ENCODE results near the gene FAM174B.
"Not testable (repeated sequence)": the region's sequence is repeated elsewhere in the genome, so short reads cannot be mapped to it uniquely, and the experiment has no call there.

The FAM174B gene

DNA sequence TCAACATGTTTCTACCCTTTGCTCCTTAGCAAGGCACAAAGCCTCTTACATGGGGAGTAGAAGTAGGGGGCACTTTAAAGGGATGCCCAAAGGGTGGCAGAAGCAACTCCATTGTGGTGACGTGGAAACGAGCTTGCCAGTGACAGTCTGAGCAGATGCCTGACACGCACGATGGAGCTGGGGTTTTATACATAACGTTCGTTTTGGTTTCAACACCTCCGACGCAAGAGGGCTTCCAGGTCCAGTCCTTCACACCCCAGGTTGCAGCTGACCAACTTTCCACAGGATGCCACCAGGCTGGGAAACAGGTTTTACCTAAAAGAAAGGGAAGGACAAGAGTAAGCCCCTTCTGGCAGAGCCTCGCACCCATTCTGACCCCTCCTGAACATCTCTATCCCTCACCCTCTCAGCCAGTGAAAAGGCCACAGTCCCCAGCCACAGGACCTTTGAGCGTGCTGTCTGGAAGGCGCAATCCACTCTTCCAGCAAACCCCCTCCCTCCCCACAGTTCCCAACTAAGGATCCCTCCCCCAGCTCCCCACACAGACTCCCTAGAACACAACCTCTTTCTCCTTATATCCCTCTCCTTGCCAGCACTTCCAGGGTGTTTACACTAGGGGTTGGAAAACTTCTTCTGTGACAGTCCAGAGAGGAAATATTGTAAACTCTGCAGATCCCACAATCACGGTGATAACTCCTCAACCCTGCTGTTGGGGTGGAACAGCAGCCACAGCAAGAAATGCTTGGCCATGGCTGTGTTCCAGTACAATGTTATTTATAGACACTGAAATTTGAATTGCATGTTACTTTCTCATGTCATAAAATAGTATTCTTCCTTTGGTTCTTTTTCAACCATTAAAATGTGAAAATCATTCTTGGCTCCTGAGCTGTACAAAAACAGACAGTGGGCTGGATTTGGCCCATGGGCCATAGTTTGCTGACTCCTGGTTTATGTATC, 36.2 kb downstream of the FAM174B start:
- no peak for DNase-seq (ENCODE audit: low read depth in 2 of 3, low spot score in 1 of 3)

DNA sequence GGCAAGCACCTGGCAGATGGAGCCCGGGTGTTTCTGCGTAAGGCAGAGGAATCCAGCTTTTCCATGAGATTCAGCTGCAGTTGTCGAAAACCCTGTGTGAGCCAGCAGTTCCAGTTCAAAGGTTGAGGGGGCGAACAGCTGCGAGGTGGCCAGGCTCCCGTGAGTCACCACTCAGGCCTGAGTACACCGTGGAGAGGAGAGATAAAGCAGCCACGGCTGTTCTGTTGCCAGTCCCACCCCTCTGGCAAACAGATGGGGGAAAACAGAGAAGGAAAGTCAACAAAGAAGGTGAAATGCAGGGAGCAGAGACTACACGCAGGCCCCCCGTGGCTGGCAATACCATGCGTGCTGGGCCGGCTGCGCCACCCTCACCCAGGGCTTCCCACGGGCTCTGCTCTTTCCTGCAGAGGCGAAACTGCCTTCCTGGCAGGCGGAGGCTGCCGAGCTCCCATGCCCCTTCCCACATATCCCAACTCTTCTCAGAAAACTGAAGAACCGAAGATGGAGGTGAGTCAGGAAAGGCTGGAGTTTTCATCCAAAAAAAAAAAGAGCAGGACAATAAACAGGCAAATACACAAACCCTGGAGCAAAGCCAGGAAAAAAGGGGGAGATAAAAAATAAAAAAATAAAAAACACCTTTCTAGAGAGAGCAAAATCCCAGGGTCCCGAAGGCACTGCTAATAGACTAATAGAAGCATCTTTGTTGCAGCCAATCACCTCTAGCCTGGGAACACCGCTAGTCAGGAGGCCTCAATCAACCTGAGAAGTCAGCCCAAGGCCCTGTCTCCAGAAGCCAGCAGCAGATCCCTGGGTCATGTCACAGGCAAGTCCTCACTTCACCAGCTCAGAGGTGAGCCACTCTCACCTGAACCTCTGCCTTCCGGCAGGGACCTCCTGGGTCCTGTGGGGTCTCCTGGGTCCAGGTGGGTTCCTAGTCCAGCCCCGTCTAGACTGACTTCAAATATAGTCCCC, 37.7 kb downstream of the FAM174B start:
- no peak for DNase-seq (ENCODE audit: low read depth in 2 of 3, low spot score in 1 of 3)

DNA sequence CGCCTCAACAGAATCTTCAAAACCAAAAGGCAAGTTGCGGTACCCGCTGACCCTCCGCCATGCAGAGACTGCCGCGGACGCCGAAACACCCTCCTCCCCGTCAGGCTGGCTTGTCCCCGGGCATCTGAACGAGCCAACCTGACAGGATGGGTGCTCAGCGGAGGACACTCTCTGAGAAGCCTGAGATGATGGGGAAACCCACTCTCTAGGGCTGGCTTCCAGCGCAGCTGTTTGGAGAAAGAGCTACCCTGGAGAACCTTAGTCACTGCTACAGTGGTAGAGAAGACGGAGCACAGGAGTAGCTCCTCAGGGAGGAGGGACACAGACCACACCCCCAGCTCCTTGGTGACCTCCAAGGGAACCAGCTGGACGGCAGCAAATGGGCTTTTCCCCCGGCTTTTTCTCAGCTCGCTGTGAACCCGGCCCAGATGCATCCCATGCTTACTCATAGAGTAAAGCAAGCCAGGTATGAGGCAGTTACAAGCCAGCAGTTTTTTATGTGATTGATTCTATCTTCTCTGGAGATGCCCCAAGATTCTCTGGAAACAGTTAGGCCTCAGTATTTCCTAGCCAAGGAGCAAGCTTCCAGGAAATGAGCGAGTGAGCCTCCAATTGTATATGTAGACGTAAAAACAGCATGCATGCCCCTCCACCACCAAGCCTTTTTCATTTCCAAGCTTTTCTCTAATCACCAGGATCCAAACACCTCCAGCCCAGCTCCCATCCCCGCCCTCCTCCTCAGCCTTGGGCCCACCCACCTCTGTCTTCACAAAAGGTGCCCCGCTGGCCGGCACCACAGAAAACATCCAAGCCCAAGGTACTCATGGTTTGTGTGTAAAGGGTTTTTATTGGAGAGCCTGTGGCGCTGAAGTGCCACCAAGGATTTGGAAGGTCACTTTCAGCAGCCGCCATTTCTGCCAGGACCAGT, 38.7 kb downstream of the FAM174B start:
- no peak for DNase-seq (ENCODE audit: low read depth in 2 of 3, low spot score in 1 of 3)

DNA sequence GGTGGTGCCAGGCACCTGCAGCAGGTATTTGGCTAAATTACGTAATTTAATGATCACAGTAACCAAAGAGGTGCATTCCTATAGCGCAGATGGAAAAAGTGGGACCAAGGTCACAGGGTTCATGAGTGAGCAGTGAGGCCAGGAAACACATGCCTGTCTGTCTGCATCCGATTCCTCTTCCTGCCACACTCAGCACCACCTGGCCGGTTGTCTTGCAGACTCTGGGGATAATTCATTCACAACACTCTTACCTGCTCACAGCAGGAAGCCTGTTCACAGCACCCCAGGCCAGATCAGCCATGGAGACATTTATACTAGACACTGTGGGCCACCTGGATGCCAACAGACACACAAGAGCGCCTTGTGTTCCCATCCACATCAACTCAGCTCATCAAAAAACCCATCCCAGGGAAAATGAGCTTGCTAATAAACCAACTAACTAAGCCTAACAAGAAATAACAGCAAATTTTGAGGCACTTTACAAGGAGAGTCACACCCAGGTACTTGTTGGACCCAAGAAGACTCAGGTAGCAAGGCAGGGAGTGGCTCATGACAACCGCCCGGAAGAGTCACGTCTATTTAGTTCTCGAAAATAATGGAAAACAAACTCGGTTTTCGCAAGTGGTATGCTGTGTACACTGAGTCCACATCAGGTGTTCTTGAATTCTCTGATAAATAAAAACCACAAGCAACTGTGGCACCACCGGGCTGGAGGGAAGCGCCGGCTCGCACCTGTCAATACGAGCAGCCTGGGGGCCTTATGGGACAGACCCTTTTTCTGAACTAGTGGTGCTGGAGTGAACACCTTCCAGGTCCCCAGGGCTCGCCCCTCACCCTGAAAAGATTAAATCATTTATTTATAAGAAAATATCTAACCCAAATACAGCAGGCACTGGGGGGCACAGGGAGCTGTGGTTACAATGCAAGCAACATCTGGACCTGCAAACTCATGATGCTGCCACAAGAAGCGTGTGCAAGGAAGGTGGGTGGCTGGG, 40.5 kb downstream of the FAM174B start:
- no peak for DNase-seq (ENCODE audit: low read depth in 2 of 3, low spot score in 1 of 3)

DNA sequence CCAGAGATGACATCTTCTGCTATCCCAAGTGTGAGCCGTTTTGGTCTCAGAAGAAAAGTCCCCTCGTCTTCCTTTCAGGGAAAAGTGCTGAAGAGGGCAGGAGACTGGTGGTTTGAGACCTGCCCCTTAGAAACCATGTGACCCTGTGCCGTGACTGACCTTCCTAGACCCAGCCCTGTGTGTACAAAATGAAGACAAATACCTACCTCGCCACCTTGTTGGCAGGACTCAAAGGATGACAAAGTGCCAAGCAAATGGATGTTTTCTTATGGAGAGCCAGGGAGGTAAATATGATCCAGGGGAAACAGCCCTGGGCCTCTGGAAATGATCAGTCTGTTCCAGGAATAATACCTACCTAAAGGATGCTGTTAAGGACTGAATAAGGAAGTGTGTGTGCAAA, 41.3 kb downstream of the FAM174B start:
- no peak for DNase-seq (ENCODE audit: low read depth in 2 of 3, low spot score in 1 of 3)

DNA sequence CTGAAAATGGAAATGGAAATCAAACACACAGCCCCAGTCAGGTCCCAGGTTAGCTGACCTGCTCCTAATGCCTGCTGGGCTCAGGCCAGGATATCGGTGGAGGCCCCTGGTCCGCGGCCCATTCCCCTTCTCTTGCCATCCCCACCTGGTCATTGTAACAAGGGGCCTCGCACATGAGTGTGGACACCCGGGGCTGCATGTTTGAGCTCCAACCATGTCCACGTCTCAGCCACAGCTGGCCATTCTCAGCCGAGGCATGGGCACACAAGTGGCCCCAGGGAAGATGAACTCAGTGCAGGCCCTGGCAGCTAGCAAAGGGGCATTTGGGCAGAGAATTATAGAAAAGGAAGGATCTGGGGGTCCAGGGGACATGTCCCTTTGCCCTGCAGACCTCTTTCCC, 41.7 kb downstream of the FAM174B start:
- DNase-seq (ENCODE audit: low read depth in 2 of 3, low spot score in 1 of 3): no peak

DNA sequence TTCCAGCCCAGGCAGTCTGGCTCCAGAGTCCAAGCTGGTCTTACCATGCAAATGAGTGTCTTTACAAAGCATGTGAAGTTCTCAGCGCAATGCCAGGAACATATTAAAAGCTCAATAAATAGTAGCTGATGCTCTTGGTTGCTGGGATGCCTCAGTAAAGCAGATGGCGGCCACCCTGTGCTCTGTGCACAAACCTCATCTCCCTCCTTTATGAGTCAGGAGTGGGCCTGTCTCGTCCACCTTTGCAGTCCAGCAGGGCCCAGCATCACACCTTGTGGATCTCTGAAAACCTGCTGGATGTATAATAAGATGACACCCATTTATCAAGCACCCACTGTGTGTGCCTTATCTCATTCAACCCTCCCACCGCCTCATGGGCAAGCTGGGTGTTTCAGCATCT, 42.7 kb downstream of the FAM174B start:
- DNase-seq (ENCODE audit: low read depth in 2 of 3, low spot score in 1 of 3): no peak

DNA sequence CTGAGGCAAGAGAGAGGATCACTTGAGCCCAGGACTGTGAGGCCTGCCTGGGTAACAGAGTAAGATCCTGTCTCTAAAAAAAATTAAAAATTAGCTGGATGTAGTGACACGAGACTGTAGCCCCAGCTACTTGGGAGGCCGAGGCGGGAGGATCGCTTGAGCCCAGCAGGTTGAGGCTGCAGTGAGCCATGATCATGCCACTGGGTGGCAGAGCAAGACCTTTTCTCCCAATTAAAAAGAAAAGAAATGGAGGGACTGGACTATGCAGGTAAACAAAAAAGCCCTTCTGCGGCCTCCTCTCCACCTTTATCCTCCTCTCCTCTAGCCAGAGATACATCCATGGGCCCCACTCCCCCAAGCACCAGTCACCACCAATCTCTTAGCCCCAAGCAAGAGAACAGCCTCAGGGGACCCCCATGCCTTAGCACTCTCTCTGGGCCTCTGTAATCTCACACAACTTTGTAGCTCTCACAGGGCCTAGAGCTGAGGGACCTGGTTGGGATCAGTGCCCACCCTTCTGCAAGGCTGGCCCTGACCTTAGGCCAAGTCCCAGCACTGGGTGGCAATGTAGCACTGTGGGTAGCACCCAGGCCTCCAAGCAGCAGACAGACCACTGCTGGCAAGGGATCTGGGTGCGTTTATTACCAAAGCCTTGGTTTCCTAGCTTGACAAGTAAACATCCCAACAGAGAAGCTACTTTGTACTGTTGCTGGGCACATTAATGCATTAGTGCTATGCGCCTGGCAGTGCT, 43.4 kb downstream of the FAM174B start:
- no peak for DNase-seq (ENCODE audit: low read depth in 2 of 3, low spot score in 1 of 3)

DNA sequence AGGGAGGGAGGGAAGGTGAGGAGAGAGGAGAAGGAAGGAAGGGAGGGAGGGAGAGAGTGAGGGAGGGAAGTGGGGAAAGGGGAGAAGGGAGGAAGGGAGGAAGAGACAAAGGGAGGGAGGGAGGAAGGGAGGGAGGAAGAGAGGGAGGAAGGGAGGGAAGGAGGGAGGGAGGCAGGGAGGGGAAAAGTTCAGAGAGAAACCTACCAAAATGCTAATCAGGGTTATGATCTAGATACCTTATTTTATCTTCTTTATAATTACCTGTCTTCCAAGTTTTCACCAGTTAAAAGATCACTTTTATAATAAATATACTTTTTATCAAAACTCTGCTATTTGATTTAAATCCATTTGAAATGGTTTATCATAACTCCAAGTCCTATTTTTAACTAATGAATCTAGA, 44.4 kb downstream of the FAM174B start:
- DNase-seq (ENCODE audit: low read depth in 2 of 3, low spot score in 1 of 3): no peak

DNA sequence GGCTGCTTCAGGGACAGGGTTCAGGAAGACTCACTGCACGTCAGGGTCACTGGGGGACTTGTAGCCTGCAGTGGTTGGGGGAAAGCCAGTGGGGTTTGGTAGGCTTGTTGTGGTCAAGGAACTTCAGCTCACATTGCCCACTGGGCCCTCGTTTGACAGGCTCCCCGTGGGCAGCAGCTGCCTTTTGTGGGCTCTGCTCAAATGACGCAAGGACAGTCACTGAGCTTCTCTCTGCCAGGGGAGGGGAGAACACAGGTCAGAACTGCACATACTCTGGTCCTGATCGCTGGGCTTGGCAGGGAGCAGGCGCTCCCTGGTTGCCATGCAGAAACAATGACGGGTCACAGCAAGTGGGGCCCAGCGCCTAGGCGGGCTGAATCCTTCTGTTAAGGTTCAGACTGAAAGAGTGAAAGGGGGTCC, 45.5 kb downstream of the FAM174B start:
- no peak for DNase-seq (ENCODE audit: low read depth in 2 of 3, low spot score in 1 of 3)

DNA sequence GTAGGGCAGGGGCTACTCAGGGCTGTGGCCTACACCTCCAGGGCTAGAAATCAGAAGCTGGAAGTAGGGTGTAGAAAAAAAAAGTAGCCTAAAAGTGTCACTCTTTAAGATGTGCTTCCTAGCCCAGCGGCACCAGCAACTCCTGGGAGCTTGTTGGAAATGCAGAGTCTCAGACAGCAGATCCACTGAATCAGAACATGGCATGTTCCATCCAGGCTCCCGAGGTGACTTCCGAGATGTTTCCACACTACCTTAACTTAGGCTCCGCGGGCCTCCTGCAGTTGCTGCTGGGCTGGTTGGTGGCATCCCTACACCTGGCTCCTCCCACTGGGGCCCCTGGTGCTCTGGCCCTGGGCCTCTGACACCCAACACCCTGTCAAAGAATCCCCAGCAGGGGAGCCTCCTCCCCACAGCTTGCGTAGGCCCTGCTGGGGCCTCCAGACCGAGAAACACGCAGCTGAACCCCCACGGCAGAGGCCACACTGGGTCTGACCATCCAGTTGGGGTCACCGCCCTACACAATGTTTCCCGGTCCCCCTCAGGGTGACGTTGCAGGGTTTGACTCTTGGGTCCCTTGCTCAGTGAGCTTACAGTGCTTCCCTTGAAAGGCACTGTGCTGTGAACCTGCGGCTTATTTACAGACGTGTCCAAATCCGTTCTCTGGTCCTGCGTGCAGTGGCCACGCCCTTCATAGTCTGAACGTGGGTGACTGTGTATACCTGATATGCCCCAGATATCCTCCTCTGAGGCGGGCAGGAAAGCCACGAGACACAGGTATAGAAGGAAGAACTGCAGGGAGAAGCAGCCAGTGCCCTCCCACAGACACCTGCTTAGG, 46.5 kb downstream of the FAM174B start:
- no peak for DNase-seq (ENCODE audit: low read depth in 2 of 3, low spot score in 1 of 3)

DNA sequence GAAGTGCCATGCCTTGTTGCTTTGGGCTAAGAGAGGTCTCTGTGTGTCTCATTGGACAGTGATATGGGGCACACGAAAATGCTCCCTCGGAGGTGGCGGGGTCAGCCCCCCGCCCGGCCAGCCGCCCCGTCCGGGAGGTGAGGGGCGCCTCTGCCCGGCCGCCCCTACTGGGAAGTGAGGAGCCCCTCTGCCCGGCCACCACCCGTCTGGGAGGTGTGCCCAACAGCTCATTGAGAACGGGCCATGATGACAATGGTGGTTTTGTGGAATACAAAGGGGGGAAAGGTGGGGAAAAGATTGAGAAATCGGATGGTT, 48.8 kb downstream of the FAM174B start:
- not testable (repeated sequence) for DNase-seq (ENCODE audit: low read depth in 2 of 3, low spot score in 1 of 3)

DNA sequence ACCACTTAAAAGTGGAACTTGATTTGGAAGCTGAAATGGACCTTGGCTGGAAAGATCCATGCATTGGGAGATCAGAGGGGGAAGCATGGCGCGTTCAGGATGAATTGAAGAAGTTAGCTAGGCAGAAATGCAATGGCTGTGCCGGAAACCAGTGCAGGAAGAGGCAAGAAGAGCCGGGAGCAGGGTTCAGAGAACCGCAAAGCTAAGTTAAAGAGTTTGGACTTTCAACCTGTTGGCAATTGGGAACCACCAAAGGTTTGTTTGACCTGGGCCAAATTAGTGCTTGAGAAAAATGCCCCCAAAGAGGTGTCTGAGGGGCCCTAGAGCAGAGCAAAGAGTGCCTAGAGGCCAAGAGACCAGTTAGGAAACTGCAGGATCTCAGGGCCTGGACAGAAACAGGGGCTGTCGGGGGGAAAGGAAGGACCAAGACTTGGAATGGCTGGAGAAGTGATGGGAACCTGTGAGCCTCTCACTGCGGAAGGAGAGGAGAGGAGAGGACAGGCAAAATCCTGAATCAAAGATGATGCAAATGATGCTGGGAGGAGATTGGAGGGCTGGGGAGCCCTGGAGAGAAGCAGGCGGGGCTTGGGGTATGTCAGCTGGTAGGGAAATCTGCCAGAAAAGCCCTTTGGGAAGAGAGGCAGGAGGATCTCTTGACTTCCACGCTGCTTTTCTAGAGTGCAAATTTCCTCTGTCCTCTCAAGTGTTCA, 49.3 kb downstream of the FAM174B start:
- no peak for DNase-seq (ENCODE audit: low read depth in 2 of 3, low spot score in 1 of 3)

DNA sequence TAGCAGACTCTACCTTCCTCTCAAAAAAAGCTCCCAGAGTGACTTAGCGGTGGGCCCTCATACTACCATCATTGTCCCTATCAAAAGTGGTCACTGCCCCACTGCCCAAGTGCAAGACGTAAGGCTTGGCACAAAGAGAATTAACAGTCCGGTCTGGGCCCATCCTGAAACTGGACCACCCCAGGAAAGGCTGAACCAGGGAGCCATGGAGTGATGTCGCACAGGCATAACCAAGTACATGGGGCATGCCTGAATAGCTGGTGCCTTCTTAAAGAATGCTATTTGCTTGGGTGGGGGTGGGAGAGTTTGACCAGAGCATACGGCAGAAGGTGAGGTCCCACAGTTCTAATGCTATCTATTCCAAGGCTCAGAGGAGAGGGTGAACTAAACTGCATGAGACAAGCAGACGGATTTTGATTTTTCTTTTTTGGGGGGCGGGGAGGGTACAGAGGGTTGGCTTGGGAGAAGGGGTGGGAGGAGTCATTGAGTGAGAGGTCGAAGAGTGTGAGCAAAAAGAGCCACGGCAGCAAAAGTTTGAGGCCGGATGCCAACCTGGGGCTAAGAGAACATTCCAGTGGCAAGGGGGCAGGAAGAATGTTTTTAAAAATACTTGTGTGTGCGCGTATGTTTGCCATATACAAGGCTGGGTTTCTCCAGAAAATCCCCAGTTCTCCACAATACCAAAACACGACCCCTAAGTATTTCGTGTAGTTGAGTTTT, 50.2 kb downstream of the FAM174B start:
- DNase-seq (ENCODE audit: low read depth in 2 of 3, low spot score in 1 of 3): no peak

DNA sequence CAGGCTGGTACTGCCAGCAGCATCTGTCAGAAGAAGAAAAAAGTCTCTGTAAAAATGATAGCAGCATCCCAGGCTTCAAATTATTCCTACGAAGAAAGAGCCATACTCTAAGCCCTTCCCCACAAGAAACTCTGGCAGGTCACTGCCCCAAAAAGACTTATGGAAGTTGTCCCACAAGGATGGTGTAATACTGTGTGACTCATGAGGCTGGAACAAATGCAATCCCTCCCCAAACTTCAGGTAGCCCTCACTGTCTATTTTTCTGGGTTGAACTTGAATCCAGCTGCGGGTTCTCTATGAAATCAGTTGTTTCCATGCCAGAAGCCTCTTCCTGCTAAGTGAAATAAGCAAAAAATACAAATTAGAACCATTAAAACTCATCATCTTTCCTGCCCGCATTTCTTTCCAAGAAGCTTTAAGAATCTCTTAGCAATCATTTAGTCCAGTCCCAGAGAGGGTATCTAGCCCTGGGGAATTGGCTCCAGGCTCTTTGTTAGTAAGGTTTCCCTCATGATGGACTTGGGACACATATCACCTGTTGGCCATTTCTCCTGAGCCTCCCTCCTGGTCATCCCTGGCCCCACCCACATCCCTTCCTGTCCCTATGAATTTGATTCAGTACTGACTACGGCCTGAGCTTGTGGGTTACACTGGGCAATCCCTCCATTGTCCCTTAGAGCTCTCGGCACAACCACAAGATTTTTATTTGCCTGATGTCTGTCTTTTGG, 51.7 kb downstream of the FAM174B start:
- DNase-seq (ENCODE audit: low read depth in 2 of 3, low spot score in 1 of 3): no peak

DNA sequence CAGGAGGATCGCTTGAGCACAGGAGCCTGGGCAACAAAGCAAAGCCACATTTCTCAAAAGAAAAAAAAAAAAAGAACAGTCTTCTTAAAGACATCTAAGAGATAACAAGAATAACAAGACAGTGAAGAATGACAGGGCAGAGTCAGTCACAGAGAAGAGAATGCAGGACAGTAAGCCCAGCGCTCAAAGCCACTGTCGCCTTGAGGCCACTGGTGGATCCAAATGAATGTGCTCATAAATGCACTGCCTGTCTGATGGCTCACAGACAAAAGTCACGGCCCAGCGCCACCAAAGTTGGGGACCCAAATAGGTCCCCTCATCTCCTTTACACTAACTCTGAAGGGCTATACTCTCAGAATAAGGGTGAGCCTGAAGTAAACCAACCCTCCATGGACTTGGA, 52.3 kb downstream of the FAM174B start:
- no peak for DNase-seq (ENCODE audit: low read depth in 2 of 3, low spot score in 1 of 3)
